ENCODE results near the gene CCDC15.

- TF ChIP-seq CTCF (IDR thresholded peaks at IDR 0.05 in 4 of 5, conservative IDR thresholded peaks at IDR 0.05 in 1 of 5): no peak
- TF ChIP-seq POLR2A (IDR thresholded peaks at IDR 0.05): no peak
Measured at GRCh38 chr11:124983674-124984511, 29.9 kb downstream of the CCDC15 start.
